ENCODE data around the gene ADAMTS20.

The ADAMTS20 gene

GRCh38 chr12:43425361-43425760, 126.6 kb downstream of the ADAMTS20 start:
- no peaks in the 10 kb centered on the region for H3K79me1 ChIP-seq (ENCODE audit: low read depth, low read length)
- H3K4me2 ChIP-seq (ENCODE audit: insufficient read depth, low read length, poor library complexity, severe bottlenecking) = no peak overlapping the region
- H4K8ac ChIP-seq (ENCODE audit: low read depth, low read length) = no peak overlapping the region
- H3K4me1 ChIP-seq (ENCODE audit: control insufficient read depth in 2 of 2, insufficient read depth in 1 of 2, low read depth in 1 of 2, low read length in 2 of 2) = no peaks in the 10 kb centered on the region
- H2BK12ac ChIP-seq (ENCODE audit: low read length) = no peak overlapping the region
- H3K36me3 ChIP-seq (replicated peaks in 1 of 2; ENCODE audit: control insufficient read depth in 2 of 2, insufficient read depth in 2 of 2, low read length in 2 of 2) = no peaks in the 10 kb centered on the region
- H3K14ac ChIP-seq (ENCODE audit: low read length) = no peak overlapping the region
- no peak for DNase-seq (ENCODE audit: low spot score)
- no peaks in the 10 kb centered on the region for H3K27me3 ChIP-seq (ENCODE audit: control insufficient read depth in 3 of 3, insufficient read depth in 3 of 3, low read depth in 1 of 3, low read length in 3 of 3)
- no peak overlapping the region for H3K4me3 ChIP-seq (ENCODE audit: low read length in 2 of 2)
- H2AK5ac ChIP-seq (ENCODE audit: low read depth, low read length) = no peak overlapping the region
- no peak overlapping the region for H3K9ac ChIP-seq (ENCODE audit: low read depth, low read length, poor library complexity)
- no peak overlapping the region for H2BK5ac ChIP-seq (ENCODE audit: low read length)
- no CpG with 5 or more reads among the region's 3 CpGs for WGBS, 2 donors (ENCODE audit: extremely low coverage in 2 of 2, insufficient read length in 2 of 2, insufficient replicate concordance in 1 of 2)
- H2BK15ac ChIP-seq (ENCODE audit: low read length) = no peak overlapping the region
- H3K4ac ChIP-seq (ENCODE audit: low read length) = no peak overlapping the region
- H3K9me3 ChIP-seq (replicated peaks in 1 of 2; ENCODE audit: control insufficient read depth in 2 of 2, insufficient read depth in 1 of 2, low read depth in 1 of 2, low read length in 2 of 2) = no peaks in the 10 kb centered on the region
- H2BK120ac ChIP-seq (ENCODE audit: low read depth, low read length) = no peak overlapping the region
- no peak overlapping the region for H3K18ac ChIP-seq (ENCODE audit: low read length)
- H4K91ac ChIP-seq (ENCODE audit: low read depth, low read length, poor library complexity) = no peak overlapping the region
- H3K23ac ChIP-seq (ENCODE audit: low read depth, low read length, poor library complexity) = no peak overlapping the region
- no peak overlapping the region for H2AFZ ChIP-seq (ENCODE audit: low read length)
- no peak overlapping the region for H3K27ac ChIP-seq (replicated peaks; ENCODE audit: low read length)

- Histone ChIP-seq H2AFZ (ENCODE audit: low read length) (no peak overlapping the region), H2BK15ac (ENCODE audit: low read length) (no peak overlapping the region), H2BK120ac (ENCODE audit: low read depth, low read length) (no peak overlapping the region), H3K4ac (ENCODE audit: low read length) (no peak overlapping the region), H3K36me3 (replicated peaks in 1 of 2; ENCODE audit: control insufficient read depth in 2 of 2, insufficient read depth in 2 of 2, low read length in 2 of 2) (no peaks in the 10 kb centered on the region), H3K79me1 (ENCODE audit: low read depth, low read length) (no peaks in the 10 kb centered on the region), H2BK12ac (ENCODE audit: low read length) (no peak overlapping the region), H4K8ac (ENCODE audit: low read depth, low read length) (no peak overlapping the region), H3K4me1 (ENCODE audit: control insufficient read depth in 2 of 2, insufficient read depth in 1 of 2, low read depth in 1 of 2, low read length in 2 of 2) (no peaks in the 10 kb centered on the region), H3K18ac (ENCODE audit: low read length) (no peak overlapping the region), H3K27me3 (ENCODE audit: control insufficient read depth in 3 of 3, insufficient read depth in 3 of 3, low read depth in 1 of 3, low read length in 3 of 3) (no peaks in the 10 kb centered on the region), H3K9ac (ENCODE audit: low read depth, low read length, poor library complexity) (no peak overlapping the region), H3K27ac (replicated peaks; ENCODE audit: low read length) (no peak overlapping the region), H3K23ac (ENCODE audit: low read depth, low read length, poor library complexity) (no peak overlapping the region), H2BK5ac (ENCODE audit: low read length) (no peak overlapping the region), H3K4me3 (ENCODE audit: low read length in 2 of 2) (no peak overlapping the region), H4K91ac (ENCODE audit: low read depth, low read length, poor library complexity) (no peak overlapping the region), H2AK5ac (ENCODE audit: low read depth, low read length) (no peak overlapping the region), H3K14ac (ENCODE audit: low read length) (no peak overlapping the region), H3K4me2 (ENCODE audit: insufficient read depth, low read length, poor library complexity, severe bottlenecking) (no peak overlapping the region), H3K9me3 (replicated peaks in 1 of 2; ENCODE audit: control insufficient read depth in 2 of 2, insufficient read depth in 1 of 2, low read depth in 1 of 2, low read length in 2 of 2) (no peaks in the 10 kb centered on the region)
- no peak for DNase-seq (ENCODE audit: low spot score)
Measured at GRCh38 chr12:43416981-43417380, 135.0 kb downstream of the ADAMTS20 start.

GRCh38 chr12:43407816-43408645, 144.0 kb downstream of the ADAMTS20 start:
- no peaks in the 10 kb centered on the region for H3K79me1 ChIP-seq (ENCODE audit: low read depth, low read length)
- no peak overlapping the region for H2BK15ac ChIP-seq (ENCODE audit: low read length)
- no peak overlapping the region for H4K8ac ChIP-seq (ENCODE audit: low read depth, low read length)
- no CpG with 5 or more reads among the region's 1 CpG for WGBS, 2 donors (ENCODE audit: extremely low coverage in 2 of 2, insufficient read length in 2 of 2, insufficient replicate concordance in 1 of 2)
- H3K18ac ChIP-seq (ENCODE audit: low read length) = no peak overlapping the region
- no peak overlapping the region for H4K91ac ChIP-seq (ENCODE audit: low read depth, low read length, poor library complexity)
- no peak overlapping the region for H3K4me2 ChIP-seq (ENCODE audit: insufficient read depth, low read length, poor library complexity, severe bottlenecking)
- no peaks in the 10 kb centered on the region for H3K36me3 ChIP-seq (replicated peaks in 1 of 2; ENCODE audit: control insufficient read depth in 2 of 2, insufficient read depth in 2 of 2, low read length in 2 of 2)
- no peak overlapping the region for H3K4me3 ChIP-seq (ENCODE audit: low read length in 2 of 2)
- H3K23ac ChIP-seq (ENCODE audit: low read depth, low read length, poor library complexity) = no peak overlapping the region
- no peak overlapping the region for H2BK5ac ChIP-seq (ENCODE audit: low read length)
- H3K9ac ChIP-seq (ENCODE audit: low read depth, low read length, poor library complexity) = no peak overlapping the region
- H2BK120ac ChIP-seq (ENCODE audit: low read depth, low read length) = no peak overlapping the region
- H2AFZ ChIP-seq (ENCODE audit: low read length) = no peak overlapping the region
- no peaks in the 10 kb centered on the region for H3K9me3 ChIP-seq (replicated peaks in 1 of 2; ENCODE audit: control insufficient read depth in 2 of 2, insufficient read depth in 1 of 2, low read depth in 1 of 2, low read length in 2 of 2)
- H3K27me3 ChIP-seq (ENCODE audit: control insufficient read depth in 3 of 3, insufficient read depth in 3 of 3, low read depth in 1 of 3, low read length in 3 of 3) = no peaks in the 10 kb centered on the region
- no peaks in the 10 kb centered on the region for H3K4me1 ChIP-seq (ENCODE audit: control insufficient read depth in 2 of 2, insufficient read depth in 1 of 2, low read depth in 1 of 2, low read length in 2 of 2)
- H2BK12ac ChIP-seq (ENCODE audit: low read length) = no peak overlapping the region
- no peak overlapping the region for H3K14ac ChIP-seq (ENCODE audit: low read length)
- H2AK5ac ChIP-seq (ENCODE audit: low read depth, low read length) = no peak overlapping the region
- H3K4ac ChIP-seq (ENCODE audit: low read length) = no peak overlapping the region
- no peak overlapping the region for H3K27ac ChIP-seq (replicated peaks; ENCODE audit: low read length)
- DNase-seq (ENCODE audit: low spot score) = no peak

- no peak for DNase-seq (ENCODE audit: low spot score)
- Histone ChIP-seq H4K8ac (ENCODE audit: low read depth, low read length) (no peak overlapping the region), H3K23ac (ENCODE audit: low read depth, low read length, poor library complexity) (no peak overlapping the region), H3K18ac (ENCODE audit: low read length) (no peak overlapping the region), H3K27ac (replicated peaks; ENCODE audit: low read length) (no peak overlapping the region), H2AK5ac (ENCODE audit: low read depth, low read length) (no peak overlapping the region), H2BK120ac (ENCODE audit: low read depth, low read length) (no peak overlapping the region), H3K14ac (ENCODE audit: low read length) (no peak overlapping the region), H3K9me3 (replicated peaks in 1 of 2; ENCODE audit: control insufficient read depth in 2 of 2, insufficient read depth in 1 of 2, low read depth in 1 of 2, low read length in 2 of 2) (no peaks in the 10 kb centered on the region), H3K36me3 (replicated peaks in 1 of 2; ENCODE audit: control insufficient read depth in 2 of 2, insufficient read depth in 2 of 2, low read length in 2 of 2) (no peaks in the 10 kb centered on the region), H2AFZ (ENCODE audit: low read length) (no peak overlapping the region), H3K4me3 (ENCODE audit: low read length in 2 of 2) (no peak overlapping the region), H2BK5ac (ENCODE audit: low read length) (no peak overlapping the region), H2BK15ac (ENCODE audit: low read length) (no peak overlapping the region), H2BK12ac (ENCODE audit: low read length) (no peak overlapping the region), H3K79me1 (ENCODE audit: low read depth, low read length) (no peaks in the 10 kb centered on the region), H3K4ac (ENCODE audit: low read length) (no peak overlapping the region), H3K4me2 (ENCODE audit: insufficient read depth, low read length, poor library complexity, severe bottlenecking) (no peak overlapping the region), H3K9ac (ENCODE audit: low read depth, low read length, poor library complexity) (no peak overlapping the region), H4K91ac (ENCODE audit: low read depth, low read length, poor library complexity) (no peak overlapping the region), H3K4me1 (ENCODE audit: control insufficient read depth in 2 of 2, insufficient read depth in 1 of 2, low read depth in 1 of 2, low read length in 2 of 2) (no peaks in the 10 kb centered on the region), H3K27me3 (ENCODE audit: control insufficient read depth in 3 of 3, insufficient read depth in 3 of 3, low read depth in 1 of 3, low read length in 3 of 3) (no peaks in the 10 kb centered on the region)
- no CpG with 5 or more reads among the region's 1 CpG for WGBS, 2 donors (ENCODE audit: extremely low coverage in 2 of 2, insufficient read length in 2 of 2, insufficient replicate concordance in 1 of 2)
Measured at GRCh38 chr12:43406801-43407200, 145.2 kb downstream of the ADAMTS20 start.

Measured in neuronal stem cell (in vitro differentiated cells).